NCI-H2196 treated with DMSO at 0.1 percent for 48 hours (cell line): Measurements from ENCODE around the gene GTSE1.

Experiments used
- DNase-seq: peaks from one replicate; lab custom pipeline; 2025; ENCODE audit not compliant: unreplicated experiment; lab: John Stamatoyannopoulos, UW

The GTSE1 gene

GRCh38 chr22:46376908-46377524, 80.3 kb downstream of the GTSE1 start:
- DNase-seq = no peak

DNA sequence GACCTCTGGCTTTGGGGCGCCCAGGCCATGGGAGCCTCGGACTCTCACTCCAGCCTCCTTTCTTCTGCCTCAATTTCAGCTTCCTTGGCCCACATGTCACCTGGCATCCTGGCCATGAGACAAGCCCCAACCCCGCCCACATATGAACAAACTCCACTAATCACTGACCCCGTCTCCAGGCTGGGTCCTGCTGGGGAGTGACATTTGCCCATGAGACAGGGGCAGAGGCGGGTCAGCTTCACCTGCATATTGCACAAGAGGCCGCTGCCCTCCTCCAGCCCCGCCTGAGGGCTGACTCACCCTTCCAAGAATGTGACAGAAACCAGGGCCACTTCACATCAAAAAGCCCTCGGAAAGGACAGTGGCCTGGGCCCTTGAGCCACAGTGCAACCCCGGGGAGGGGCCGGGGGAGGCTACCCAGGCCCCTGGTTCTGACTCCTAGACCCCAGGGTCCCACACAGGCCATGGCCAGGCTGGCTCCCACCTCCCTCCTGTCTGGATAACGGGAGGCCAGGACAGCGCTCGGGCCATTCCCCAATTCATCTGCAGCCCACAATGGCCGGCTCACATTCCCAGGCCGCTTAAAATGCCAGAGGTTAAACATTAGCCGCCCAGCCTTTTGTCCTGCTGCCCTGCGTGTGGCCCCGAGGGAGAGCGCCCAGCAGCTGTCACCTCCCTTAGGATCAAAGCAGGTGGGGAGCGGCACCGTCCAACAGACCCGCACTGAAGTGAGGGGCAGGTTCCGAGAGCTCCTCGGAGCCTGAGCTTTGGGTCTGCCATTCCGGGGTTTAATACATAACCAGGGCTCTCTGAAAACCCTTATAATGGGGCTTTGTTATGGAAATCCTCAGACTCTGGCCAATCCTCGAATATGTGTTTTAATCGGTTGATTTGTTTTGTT, 81.1 kb downstream of the GTSE1 start:
- peak; percentile 5 for DNase-seq

DNA sequence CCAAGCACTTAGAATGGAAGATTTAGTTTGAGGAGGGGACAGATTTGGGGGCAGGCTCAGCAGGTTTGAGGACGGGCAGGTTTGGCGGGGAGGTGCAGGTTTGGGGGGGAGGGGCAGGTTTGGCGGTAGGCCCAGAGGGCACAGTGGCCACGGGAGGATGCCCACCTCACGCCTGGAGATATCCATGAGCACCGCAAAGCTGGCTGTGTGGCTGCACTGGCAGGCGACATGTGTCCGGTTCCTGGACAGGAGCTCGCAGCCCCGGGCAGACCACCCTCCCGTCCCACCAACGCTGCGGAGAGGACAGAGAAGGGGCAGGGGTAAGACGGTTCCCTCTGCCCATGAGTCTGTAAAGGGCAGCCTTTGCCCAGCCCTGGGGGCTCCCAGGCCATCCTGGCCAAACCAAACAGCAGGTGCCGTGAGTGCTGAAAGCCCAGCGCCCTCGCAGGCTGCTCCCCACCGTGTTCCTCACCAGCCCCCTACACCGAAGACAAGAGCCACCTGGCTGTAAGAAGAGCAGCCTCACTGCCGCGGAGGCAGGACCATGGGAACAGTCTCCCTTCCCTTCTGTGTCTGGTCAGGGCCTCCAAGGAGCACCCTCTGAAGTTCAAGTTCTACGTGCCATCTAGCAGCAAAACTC, 81.9 kb downstream of the GTSE1 start:
- no peak for DNase-seq

- DNase-seq = no peak
Observed at GRCh38 chr22:46379066-46379930, 82.6 kb downstream of the GTSE1 start.

DNA sequence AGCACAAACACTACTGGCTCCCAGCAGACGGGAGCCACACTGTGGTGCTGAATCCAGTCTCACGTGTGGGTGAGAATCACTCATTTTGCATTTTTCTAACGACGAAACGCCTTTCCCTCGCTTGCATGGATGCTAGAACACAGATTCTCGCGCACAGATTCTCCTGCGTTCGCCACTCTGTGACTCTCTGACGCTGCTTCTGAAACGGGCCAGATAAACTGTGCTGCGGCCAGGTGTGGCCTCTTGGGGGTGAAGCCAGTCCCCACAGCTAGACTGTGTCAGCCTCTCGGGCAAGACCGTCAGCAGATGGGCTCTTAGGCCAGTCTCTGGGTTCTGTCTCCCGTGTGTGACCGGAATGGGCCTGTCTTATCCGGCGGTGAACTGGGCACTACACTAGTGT, 83.4 kb downstream of the GTSE1 start:
- no peak for DNase-seq
